HepG2 (cell line): Measurements from ENCODE around the gene SLC35B2. TPM values are rescaled to one million over a fixed set of nuclear protein-coding genes. Genes with fewer than 3 reads are reported as not detected.

Experiments used
- AKNA ChIP-seq: sonication (generic); formaldehyde crosslinking; IDR thresholded peaks from 2 replicates; pipeline ENCODE4 v1.4.0; 2020; ENCODE audit warnings: missing genetic modification reagents, borderline replicate concordance
- CHCHD3 ChIP-seq: sonication (generic); formaldehyde crosslinking; IDR thresholded peaks from 2 replicates; pipeline ENCODE4 v1.8.0; 2022; ENCODE audit warnings: mild to moderate bottlenecking, missing genetic modification reagents, moderate library complexity
- DNMT1 ChIP-seq: sonication (generic); formaldehyde crosslinking; IDR thresholded peaks from 2 replicates; pipeline ENCODE4 v1.5.1; 2020; ENCODE audit warnings: mild to moderate bottlenecking, missing genetic modification reagents
- EP300 ChIP-seq, 3 experiments: sonication (generic) in 1 of 3; formaldehyde crosslinking in 1 of 3; IDR thresholded peaks; 2 replicates each; pipeline versions ENCODE4 v1.5.1 to v1.6.1; 2011 to 2020; ENCODE audit warnings: low read depth in 2 of 3, low read length in 2 of 3, borderline replicate concordance in 1 of 3, improper control_type of control experiment in 1 of 3, mild to moderate bottlenecking in 1 of 3, missing genetic modification reagents in 1 of 3, moderate library complexity in 1 of 3
- GATAD1 ChIP-seq: IDR thresholded peaks from 2 replicates; pipeline ENCODE4 v1.6.1; 2016; ENCODE audit warnings: missing genetic modification reagents, missing compliant biosample characterization
- JDP2 ChIP-seq: sonication (generic); formaldehyde crosslinking; IDR thresholded peaks from 2 replicates; pipeline ENCODE4 v1.8.1; 2022; ENCODE audit warnings: missing genetic modification reagents, borderline replicate concordance
- TAF1 ChIP-seq: sonication (generic); formaldehyde crosslinking; IDR thresholded peaks from 2 replicates; pipeline ENCODE4 v1.4.0; 2020; ENCODE audit warnings: missing genetic modification reagents
- ZBTB25 ChIP-seq: IDR thresholded peaks from 2 replicates; pipeline ENCODE4 v1.6.1; 2018; ENCODE audit warnings: missing genetic modification reagents
- ZBTB42 ChIP-seq: sonication (generic); formaldehyde crosslinking; IDR thresholded peaks from 2 replicates; pipeline ENCODE4 v1.5.0; 2020; ENCODE audit warnings: mild to moderate bottlenecking, missing genetic modification reagents
- ZFP41 ChIP-seq: sonication (generic); formaldehyde crosslinking; IDR thresholded peaks from 2 replicates; pipeline ENCODE4 v1.4.0; 2020; ENCODE audit warnings: mild to moderate bottlenecking, missing genetic modification reagents, borderline replicate concordance
- ZFP91 ChIP-seq: sonication (generic); formaldehyde crosslinking; IDR thresholded peaks from 2 replicates; pipeline ENCODE4 v1.9.0; 2022; ENCODE audit warnings: missing genetic modification reagents, mild to moderate bottlenecking, borderline replicate concordance
- ZNF263 ChIP-seq: sonication (generic); formaldehyde crosslinking; IDR thresholded peaks from 2 replicates; pipeline ENCODE4 v1.4.0; 2020; ENCODE audit warnings: missing genetic modification reagents
- ZNF512 ChIP-seq: sonication (generic); formaldehyde crosslinking; IDR thresholded peaks from 2 replicates; pipeline ENCODE4 v1.4.0; 2020; ENCODE audit warnings: mild to moderate bottlenecking, missing genetic modification reagents
- ZNF556 ChIP-seq: sonication (generic); formaldehyde crosslinking; IDR thresholded peaks from 2 replicates; pipeline ENCODE4 v1.4.0; 2020; ENCODE audit warnings: mild to moderate bottlenecking, missing genetic modification reagents, borderline replicate concordance
- ZNF644 ChIP-seq: IDR thresholded peaks from 2 replicates; pipeline ENCODE4 v1.6.1; 2016; ENCODE audit warnings: low read depth
- ZZZ3 ChIP-seq: sonication (generic); formaldehyde crosslinking; IDR thresholded peaks from 2 replicates; pipeline ENCODE4 v1.4.0; 2020; ENCODE audit warnings: missing genetic modification reagents, mild to moderate bottlenecking, borderline replicate concordance
- polyA plus RNA-seq, 8 experiments: library from polyadenylated mRNA; depleted of rRNA in 3 of 8; stranded (reverse) in 7 of 8; unstranded in 1 of 8; fragments of >200 nt; fragmentation: Illumina TruSeq in 4 of 8; extraction: Trizol in 4 of 8; gene quantifications; 2 replicates each; pipeline versions ENCODE4 v1.2.1 to v1.2.3, GENCODE V29; 2011 to 2016; ENCODE audit warnings: low read depth in 4 of 8, missing spikeins in 1 of 8, mixed read lengths in 1 of 8; ENCODE audit not compliant: insufficient read depth in 1 of 8
- total RNA-seq, 5 experiments: library from RNA; depleted of rRNA; stranded (reverse); fragments of >200 nt; fragmentation: Illumina TruSeq; extraction: Trizol; gene quantifications; 2 replicates each; pipeline ENCODE4 v1.2.3, GENCODE V29; 2016; ENCODE audit warnings: low read depth in 1 of 5

SLC35B2 gene
- total and polyA plus RNA-seq, 2 of the 13 experiments (the other 11 are each of a cell fraction or from before 2014, with no cell fraction given), result 61.1 to 148 TPM

- TF ChIP-seq TAF1 (CRISPR knock-in tag) (peak; percentile 68), ZFP41 (CRISPR knock-in tag) (peak; percentile 70; the same call in 1 of the 2 replicates), ZBTB42 (CRISPR knock-in tag) (peak; percentile 83; the same call in 1 of the 2 replicates), CHCHD3 (CRISPR knock-in tag) (peak; percentile 75; the same call in 1 of the 2 replicates), ZNF644 (CRISPR knock-in tag) (no peak), ZZZ3 (CRISPR knock-in tag) (no peak; the same call in 1 of the 2 replicates), ZNF556 (CRISPR knock-in tag) (peak; percentile 89; the same call in 1 of the 2 replicates), JDP2 (CRISPR knock-in tag) (no peak), ZNF263 (peak; percentile 64), ZFP91 (CRISPR knock-in tag) (peak; percentile 64; the same call in 1 of the 2 replicates), DNMT1 (CRISPR knock-in tag) (no peak), ZNF512 (CRISPR knock-in tag) (no peak), EP300 (IDR thresholded peaks at IDR 0.05; ENCODE audit: low read depth in 2 of 2, low read length in 2 of 2) (peak in 1 of 2 experiments; percentile 39; a peak in 1 of 4 replicates), EP300 (CRISPR knock-in tag; IDR thresholded peaks at IDR 0.05; ENCODE audit: borderline replicate concordance) (0 out of 2 replicates have a peak, but pooled peaks have one; percentile 52), GATAD1 (CRISPR knock-in tag) (peak; percentile 53; the same call in 1 of the 2 replicates), AKNA (CRISPR knock-in tag) (peak; percentile 75; the same call in 1 of the 2 replicates), ZBTB25 (peak; percentile 38; the same call in 1 of the 2 replicates)
Observed at GRCh38 chr6:44219053-44219814, 38.1 kb downstream of the SLC35B2 start (continued).
